Glomerular endothelial cell (primary cell): Measurements from ENCODE around the gene SGTA. TPM values are rescaled to one million over a fixed set of nuclear protein-coding genes. Genes with fewer than 3 reads are reported as not detected.
A peak's percentile ranks its signal among the peaks of the same experiment; 100 is the strongest.
"Not testable (repeated sequence)": the region's sequence is repeated elsewhere in the genome, so short reads cannot be mapped to it uniquely, and the experiment has no call there.

Experiments
- DNase-seq: peaks from one replicate; pipeline ENCODE4 v3.0.0-alpha.2; 2011; ENCODE audit warnings: low read depth, low spot score; ENCODE audit errors: extremely low read depth
- total RNA-seq: library from RNA; depleted of rRNA; stranded (reverse); fragments of >200 nt; gene quantifications from 2 replicates; pipeline ENCODE4 v1.2.3, GENCODE V29; 2015

Gene SGTA
- total RNA-seq, 1 donor from 2014 or later = 75.1 TPM

GRCh38 chr19:2795827-2796658 lies 13.0 kb upstream of the SGTA start:
- no peak for DNase-seq

- no peak for DNase-seq
These were observed 10.5 kb upstream of the SGTA start for GRCh38 chr19:2793577-2793976.

GRCh38 chr19:2793126-2793525 lies 10.1 kb upstream of the SGTA start:
- DNase-seq = no peak

GRCh38 chr19:2792666-2793065 lies 9.6 kb upstream of the SGTA start:
- DNase-seq = not testable (repeated sequence)

- DNase-seq = no peak
These were observed 8.8 kb upstream of the SGTA start for GRCh38 chr19:2791876-2792275.

GRCh38 chr19:2791440-2791839 lies 8.4 kb upstream of the SGTA start:
- no peak for DNase-seq

GRCh38 chr19:2790557-2791271 lies 7.6 kb upstream of the SGTA start:
- DNase-seq = no peak

GRCh38 chr19:2790194-2790556 lies 7.1 kb upstream of the SGTA start:
- no peak for DNase-seq

- DNase-seq = no peak
These were observed 5.2 kb upstream of the SGTA start for GRCh38 chr19:2788237-2788636.

- DNase-seq = no peak
These were observed 4.0 kb upstream of the SGTA start for GRCh38 chr19:2787115-2787514.

- peak; percentile 79 for DNase-seq
These were observed 2.3 kb upstream of the SGTA start, which contains the start of gene THOP1 for GRCh38 chr19:2785244-2785997. THOP1 (plus strand) TSS chr19:2785503; CDS start chr19:2785663, 160 bp downstream.

GRCh38 chr19:2783781-2784145 lies 690 bp upstream of the SGTA start:
- DNase-seq = no peak

- no peak for DNase-seq
These were observed 641 bp downstream of the SGTA start for GRCh38 chr19:2782329-2782935.

GRCh38 chr19:2780284-2780683 lies 2.8 kb downstream of the SGTA start:
- DNase-seq = no peak

GRCh38 chr19:2779121-2779740 lies 3.8 kb downstream of the SGTA start:
- DNase-seq = no peak

GRCh38 chr19:2777952-2778683 lies 5.0 kb downstream of the SGTA start:
- no peak for DNase-seq

GRCh38 chr19:2775556-2776430 lies 7.3 kb downstream of the SGTA start:
- DNase-seq = no peak

- no peak for DNase-seq
These were observed 8.0 kb downstream of the SGTA start for GRCh38 chr19:2774953-2775555.
